Lower leg skin (tissue), 3 donors: Measurements from ENCODE around the gene CTNND2.

ENCODE experiments used
- CTCF ChIP-seq, 3 donors: fragments of 450-650 bp; IDR thresholded peaks; one replicate each; pipeline ENCODE4 v1.5.1; 2016; ENCODE audit warnings: antibody characterized with exemption in 3 of 3, mild to moderate bottlenecking in 3 of 3, moderate library complexity in 2 of 3
- POLR2A ChIP-seq, 2 donors: fragments of 450-650 bp; IDR thresholded peaks; one replicate each; pipeline ENCODE4 v1.6.1; 2016 to 2017; ENCODE audit warnings: antibody characterized with exemption in 2 of 2, mild to moderate bottlenecking in 1 of 2, moderate library complexity in 1 of 2

DNA sequence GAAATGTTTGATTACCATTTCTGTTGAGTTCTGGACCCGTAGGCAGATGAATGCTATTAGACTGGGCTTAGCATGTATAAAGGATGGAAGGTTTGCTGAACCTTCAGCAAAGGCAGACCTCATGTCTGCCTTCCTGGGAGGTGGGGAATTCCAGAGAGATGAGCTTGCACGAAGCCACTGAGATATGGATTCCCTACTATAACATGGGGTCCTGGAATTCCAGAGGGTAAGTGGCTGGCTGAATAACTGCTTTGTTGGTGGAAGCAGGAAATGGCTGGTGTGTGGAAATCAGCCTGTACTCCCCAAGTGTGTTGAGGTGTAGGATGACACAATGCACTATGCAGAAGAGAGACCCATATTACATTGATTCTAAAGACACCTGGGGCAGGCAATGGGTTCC, 526.4 kb downstream of the CTNND2 start:
- TF ChIP-seq CTCF (IDR thresholded peaks at IDR 0.05): no peak
- TF ChIP-seq POLR2A (IDR thresholded peaks at IDR 0.05): no peak
